GM12875 (cell line): ENCODE data around the gene SOHLH2.

ENCODE experiments used
- H3K4me3 ChIP-seq: one replicate; pipeline ENCODE4 v1.5.1; 2011; ENCODE audit warnings: low read depth, low read length, control low read depth
- TF ChIP-seq, protein P1 (sequence below): IDR thresholded peaks from 2 replicates; pipeline ENCODE4 v1.5.1; 2011; ENCODE audit warnings: low read depth, mild to moderate bottlenecking, control low read depth, inconsistent platforms, low read length, moderate library complexity, borderline replicate concordance; ENCODE audit not compliant: insufficient read depth

Gene SOHLH2

DNA sequence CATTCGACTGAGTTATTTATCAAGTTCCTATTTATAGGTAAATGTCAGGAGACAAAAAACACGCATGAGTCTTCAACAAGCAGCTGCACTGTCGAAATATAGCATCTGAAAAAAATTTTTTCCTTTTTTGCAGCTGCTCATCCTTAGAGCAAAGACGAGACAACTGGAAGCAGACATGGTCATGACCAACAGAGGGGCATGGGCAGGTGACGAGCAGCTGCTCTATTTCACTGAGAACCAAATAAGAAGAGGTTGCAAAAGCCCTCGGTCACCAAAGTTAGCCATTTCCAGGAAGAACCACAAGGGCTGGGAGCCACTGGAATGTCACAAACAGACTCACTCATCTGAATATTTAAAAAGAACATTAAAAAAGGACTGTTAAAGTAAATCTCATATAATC, 22.2 kb downstream of the SOHLH2 start:
- TF ChIP-seq, protein P1, sequence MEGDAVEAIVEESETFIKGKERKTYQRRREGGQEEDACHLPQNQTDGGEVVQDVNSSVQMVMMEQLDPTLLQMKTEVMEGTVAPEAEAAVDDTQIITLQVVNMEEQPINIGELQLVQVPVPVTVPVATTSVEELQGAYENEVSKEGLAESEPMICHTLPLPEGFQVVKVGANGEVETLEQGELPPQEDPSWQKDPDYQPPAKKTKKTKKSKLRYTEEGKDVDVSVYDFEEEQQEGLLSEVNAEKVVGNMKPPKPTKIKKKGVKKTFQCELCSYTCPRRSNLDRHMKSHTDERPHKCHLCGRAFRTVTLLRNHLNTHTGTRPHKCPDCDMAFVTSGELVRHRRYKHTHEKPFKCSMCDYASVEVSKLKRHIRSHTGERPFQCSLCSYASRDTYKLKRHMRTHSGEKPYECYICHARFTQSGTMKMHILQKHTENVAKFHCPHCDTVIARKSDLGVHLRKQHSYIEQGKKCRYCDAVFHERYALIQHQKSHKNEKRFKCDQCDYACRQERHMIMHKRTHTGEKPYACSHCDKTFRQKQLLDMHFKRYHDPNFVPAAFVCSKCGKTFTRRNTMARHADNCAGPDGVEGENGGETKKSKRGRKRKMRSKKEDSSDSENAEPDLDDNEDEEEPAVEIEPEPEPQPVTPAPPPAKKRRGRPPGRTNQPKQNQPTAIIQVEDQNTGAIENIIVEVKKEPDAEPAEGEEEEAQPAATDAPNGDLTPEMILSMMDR = no peak
- H3K4me3 ChIP-seq = no peak overlapping the region

DNA sequence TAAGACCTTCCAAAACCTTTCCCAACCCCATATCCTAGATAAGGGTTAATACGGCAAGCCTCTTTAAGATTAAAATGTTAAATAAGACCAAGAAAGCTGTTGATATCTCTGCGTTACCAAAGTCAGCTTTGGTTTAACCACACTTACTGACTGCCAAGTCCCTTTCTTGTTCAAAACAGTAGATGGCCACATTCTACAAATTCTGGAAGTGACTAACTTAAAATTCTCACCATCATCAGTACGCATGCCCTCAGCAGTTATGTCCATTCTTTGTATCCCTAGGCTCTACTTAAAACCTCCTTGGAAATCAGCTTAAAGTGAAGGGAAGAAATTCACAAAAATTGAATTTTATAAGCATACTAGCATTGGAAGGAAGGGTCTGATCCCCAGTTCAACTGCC, 23.6 kb downstream of the SOHLH2 start:
- no peak overlapping the region for H3K4me3 ChIP-seq
- TF ChIP-seq, protein P1 = no peak

DNA sequence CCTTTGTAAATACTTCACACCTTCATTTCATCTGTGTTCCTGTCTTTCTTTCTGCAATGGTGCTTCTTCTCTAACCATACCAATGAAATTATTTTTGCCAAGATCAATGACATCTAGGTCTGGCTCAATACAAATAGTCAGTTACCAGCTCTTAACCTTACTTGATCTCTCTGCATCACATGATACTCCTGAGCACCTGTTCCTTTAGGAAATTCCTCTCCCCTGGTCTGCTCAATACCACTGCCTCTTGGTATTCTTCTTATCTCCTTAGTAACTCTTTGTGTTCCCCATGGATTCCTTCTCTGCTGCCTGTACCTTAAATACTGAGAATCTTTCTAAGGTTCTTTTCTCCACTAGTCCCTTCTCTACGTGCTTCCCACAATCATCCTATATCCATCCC, 25.9 kb downstream of the SOHLH2 start:
- no peak overlapping the region for H3K4me3 ChIP-seq
- TF ChIP-seq, protein P1 = no peak

DNA sequence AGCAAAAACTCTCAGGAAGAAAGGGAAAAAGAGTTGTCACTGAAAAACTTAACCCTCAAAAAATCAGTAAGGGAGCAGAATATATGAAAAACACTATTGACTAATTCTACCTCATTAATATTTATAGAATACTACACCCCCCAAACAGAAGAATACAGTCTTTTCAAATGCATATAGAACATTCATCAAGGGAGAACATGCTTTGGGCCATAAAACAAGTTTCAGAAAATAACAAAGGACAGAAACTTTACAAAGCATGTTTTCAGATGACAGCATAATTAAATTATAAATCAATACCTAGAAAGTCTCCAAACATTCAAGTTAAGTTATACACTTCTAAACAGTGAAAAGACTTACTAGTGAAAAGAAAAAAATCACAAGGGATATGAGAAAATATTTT, 30.5 kb downstream of the SOHLH2 start:
- H3K4me3 ChIP-seq = no peak overlapping the region
- TF ChIP-seq, protein P1 = no peak

DNA sequence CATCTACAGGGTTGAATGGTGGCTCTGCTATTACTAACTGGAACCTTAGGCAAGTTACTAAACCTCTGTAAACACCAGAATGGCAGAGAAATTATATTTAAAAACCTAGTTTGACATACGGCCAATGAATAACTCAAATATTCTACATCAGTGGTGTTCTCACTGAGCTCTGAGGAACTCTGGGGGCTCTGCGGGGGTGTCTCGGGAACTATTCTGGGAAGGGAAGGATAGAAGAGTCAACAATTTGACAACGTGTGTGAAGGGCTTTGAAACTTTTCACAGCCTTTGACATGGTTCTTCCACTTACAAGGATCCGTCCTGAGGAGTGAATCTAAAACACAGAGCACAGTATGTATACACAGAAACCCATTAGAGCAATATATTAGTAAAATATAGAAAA, 38.7 kb downstream of the SOHLH2 start:
- H3K4me3 ChIP-seq = no peak overlapping the region
- TF ChIP-seq, protein P1 = no peak

DNA sequence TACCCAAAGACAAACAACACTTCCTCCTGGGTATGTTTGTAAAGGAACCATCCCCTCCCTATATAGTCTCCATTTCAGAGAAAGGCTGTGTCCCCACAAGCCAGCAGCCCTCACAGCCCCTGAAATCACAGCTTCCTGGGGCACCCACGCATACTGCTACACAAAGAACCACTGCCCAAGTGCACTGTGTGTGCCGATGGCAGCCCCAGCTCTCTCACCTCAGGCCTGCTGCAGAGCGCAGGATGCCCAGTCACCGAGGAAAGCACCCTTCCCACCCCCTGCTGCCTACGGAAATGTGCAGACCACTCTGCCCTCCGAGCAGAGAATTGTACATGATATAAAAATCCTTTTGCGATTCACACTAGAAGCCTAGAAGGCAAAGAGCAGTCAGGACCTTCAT, 39.4 kb downstream of the SOHLH2 start:
- no peak overlapping the region for H3K4me3 ChIP-seq
- TF ChIP-seq, protein P1 = no peak

DNA sequence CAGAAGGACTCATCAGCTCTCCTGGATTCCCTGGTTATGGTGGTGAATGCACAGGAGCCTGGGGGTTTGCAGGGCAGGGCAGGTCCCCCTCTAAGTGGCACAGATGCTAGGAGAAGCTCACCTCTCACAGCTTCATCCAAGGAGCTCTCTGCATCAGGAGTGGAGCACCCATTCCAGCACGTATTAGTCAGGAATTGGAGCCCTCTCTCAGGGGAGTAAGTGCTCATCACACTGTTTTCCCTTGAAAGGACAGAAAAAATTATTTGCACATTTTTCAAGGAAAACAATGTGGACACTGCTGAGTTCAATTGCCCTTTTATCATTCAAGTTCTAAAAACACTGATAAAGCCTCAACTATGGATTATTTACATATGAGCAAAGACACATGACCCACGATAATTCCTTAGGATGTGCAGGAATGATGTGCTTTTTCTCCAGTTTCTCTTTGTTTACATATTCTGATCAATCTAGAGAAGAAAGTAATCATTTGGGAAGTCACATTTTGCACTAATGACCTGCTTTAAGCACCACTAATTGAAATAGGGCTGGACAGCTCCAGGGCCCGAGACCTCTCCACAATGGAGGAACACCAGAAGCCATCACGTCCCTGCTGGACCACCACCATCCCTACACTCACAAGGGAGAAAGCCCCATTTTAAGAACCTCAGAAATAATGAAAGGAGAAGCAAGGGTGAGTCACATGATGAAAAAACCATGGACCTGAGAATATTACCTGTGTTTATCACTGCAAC, 40.6 kb downstream of the SOHLH2 start:
- H3K4me3 ChIP-seq = no peak overlapping the region
- TF ChIP-seq, protein P1 = no peak
